GM12878 (cell line): ENCODE data around the gene MTAP. TPM values are rescaled to one million over a fixed set of nuclear protein-coding genes. Genes with fewer than 3 reads are reported as not detected.

Experiments
- ATF7 ChIP-seq: fragments of 450-650 bp; IDR thresholded peaks from 2 replicates; pipeline ENCODE4 v1.6.1; 2016; ENCODE audit warnings: low read depth, mild to moderate bottlenecking
- BCLAF1 ChIP-seq: fragments of 450-650 bp; IDR thresholded peaks from 2 replicates; pipeline ENCODE4 v1.6.1; 2017; ENCODE audit warnings: antibody characterized with exemption, mild to moderate bottlenecking, moderate library complexity
- CEBPZ ChIP-seq: fragments of 150-350 bp; IDR thresholded peaks from 2 replicates; pipeline ENCODE4 v1.6.1; 2016; ENCODE audit warnings: low read depth, low read length
- CHD2 ChIP-seq: IDR thresholded peaks from 2 replicates; pipeline ENCODE4 v1.6.1; 2011; ENCODE audit warnings: low read depth, low read length, improper control_type of control experiment, borderline replicate concordance
- ELK1 ChIP-seq: IDR thresholded peaks from 2 replicates; pipeline ENCODE4 v1.6.1; 2012; ENCODE audit warnings: low read depth, low read length, improper control_type of control experiment
- IKZF2 ChIP-seq, 2 experiments: fragments of 450-650 bp; IDR thresholded peaks; 2 replicates each; pipeline ENCODE4 v1.6.1; 2017; ENCODE audit warnings: mild to moderate bottlenecking in 2 of 2, moderate library complexity in 2 of 2
- IRF4 ChIP-seq: IDR thresholded peaks from 2 replicates; pipeline ENCODE4 v1.6.1; 2011; ENCODE audit warnings: low read depth, low read length
- KDM1A ChIP-seq: fragments of 200-600 bp; sonication (generic); IDR thresholded peaks from 2 replicates; pipeline ENCODE4 v1.6.1; 2016; ENCODE audit warnings: borderline replicate concordance
- MXI1 ChIP-seq: fragments of 150-350 bp; IDR thresholded peaks from 2 replicates; pipeline ENCODE4 v1.6.1; 2011; ENCODE audit warnings: low read depth, mild to moderate bottlenecking, inconsistent platforms, low read length, improper control_type of control experiment
- NBN ChIP-seq: fragments of 450-650 bp; IDR thresholded peaks from 2 replicates; pipeline ENCODE4 v1.6.1; 2016
- NKRF ChIP-seq: fragments of 450-650 bp; conservative IDR thresholded peaks from 2 replicates; pipeline ENCODE4 v1.6.1; 2017; ENCODE audit warnings: mild to moderate bottlenecking, moderate library complexity
- NR2F1 ChIP-seq: fragments of 450-650 bp; conservative IDR thresholded peaks from 2 replicates; pipeline ENCODE4 v1.6.1; 2017; ENCODE audit warnings: mild to moderate bottlenecking
- POLR2A ChIP-seq: IDR thresholded peaks from 2 replicates; pipeline ENCODE4 v1.6.1; 2011; ENCODE audit warnings: low read depth, mild to moderate bottlenecking, low read length
- RB1 ChIP-seq: fragments of 450-650 bp; formaldehyde crosslinking; IDR thresholded peaks from 2 replicates; pipeline ENCODE4 v1.6.1; 2017; ENCODE audit warnings: mild to moderate bottlenecking, borderline replicate concordance
- SREBF2 ChIP-seq: IDR thresholded peaks from 2 replicates; pipeline ENCODE4 v1.6.1; 2012; ENCODE audit warnings: mild to moderate bottlenecking, low read length
- USF1 ChIP-seq: IDR thresholded peaks from 2 replicates; pipeline ENCODE4 v1.6.1; 2011; ENCODE audit warnings: borderline replicate concordance, low read depth, mild to moderate bottlenecking, moderate library complexity, mixed read lengths, low read length; ENCODE audit not compliant: insufficient read depth; ENCODE audit errors: extremely low read length
- ZBED1 ChIP-seq: IDR thresholded peaks from 2 replicates; pipeline ENCODE4 v1.6.1; 2016; ENCODE audit warnings: borderline replicate concordance
- ZNF217 ChIP-seq: fragments of 450-650 bp; IDR thresholded peaks from 2 replicates; pipeline ENCODE4 v1.6.1; 2017; ENCODE audit warnings: antibody characterized with exemption, mild to moderate bottlenecking
- ZNF24 ChIP-seq: fragments of 450-650 bp; IDR thresholded peaks from 2 replicates; pipeline ENCODE4 v1.6.1; 2017; ENCODE audit warnings: antibody characterized with exemption, mild to moderate bottlenecking
- ZNF274 ChIP-seq: IDR thresholded peaks from one replicate; pipeline ENCODE4 v1.8.0; 2011; ENCODE audit not compliant: insufficient read length, insufficient read depth
- polyA plus RNA-seq, 11 experiments: library from polyadenylated mRNA; depleted of rRNA in 4 of 11; unstranded in 6 of 11; stranded (reverse) in 5 of 11; fragments of >200 nt; fragmentation: Nextera tagmentation in 4 of 11; fragmentation: Illumina TruSeq in 1 of 11; extraction: Ambion mirVana in 4 of 11; extraction: Trizol in 1 of 11; gene quantifications; 1 replicate in 1 of 11; 2 replicates in 10 of 11; pipeline versions ENCODE4 v1.2.1 to v1.2.3, GENCODE V29; 2011 to 2016; ENCODE audit warnings: inconsistent platforms in 2 of 11, missing spikeins in 2 of 11, low read depth in 1 of 11
- total RNA-seq, 4 experiments: library from RNA; depleted of rRNA in 3 of 4; stranded (reverse); fragments of >200 nt in 3 of 4; fragmentation: Illumina TruSeq in 1 of 4; extraction: Trizol in 1 of 4; gene quantifications; 2 replicates each; pipeline versions ENCODE4 v1.2.1 to v1.2.3, GENCODE V29; 2013 to 2021

MTAP gene
- total and polyA plus RNA-seq, 10 of the 15 experiments (the other 5 are each of a cell fraction or from before 2014, with no cell fraction given), result 16.4 to 29.9 (median 22.6) TPM

GRCh38 chr9:21852754-21853153, 50.3 kb downstream of the MTAP start (continued):
- TF ChIP-seq CHD2, result no peak
- no peak for TF ChIP-seq USF1
- TF ChIP-seq ATF7, result peak; percentile 85
- TF ChIP-seq SREBF2, result no peak
- no peak for TF ChIP-seq ELK1
- TF ChIP-seq MXI1, result no peak
- TF ChIP-seq IRF4, result 0 out of 2 replicates have a peak, but pooled peaks have one; percentile 42
- TF ChIP-seq NBN, result no peak
- peak; percentile 62; the same call in 1 of the 2 replicates for TF ChIP-seq ZBED1
- peak; percentile 64 for TF ChIP-seq ZNF217
- TF ChIP-seq RB1, result no peak
- no peak for TF ChIP-seq NKRF
- TF ChIP-seq POLR2A, result no peak
- no peak for TF ChIP-seq CEBPZ
- peak; percentile 67; the same call in 1 of the 2 replicates for TF ChIP-seq ZNF24
- no peak for TF ChIP-seq KDM1A
- peak; percentile 58 to 67 for TF ChIP-seq IKZF2 (IDR thresholded peaks at IDR 0.05)
- no peak for TF ChIP-seq ZNF274
- no peak for TF ChIP-seq BCLAF1
- TF ChIP-seq NR2F1, result peak; percentile 65
